GM12878 (cell line): ENCODE results near the gene DOK7.

Source experiments
- BCLAF1 ChIP-seq: fragments of 450-650 bp; IDR thresholded peaks from 2 replicates; pipeline ENCODE4 v1.6.1; 2017; ENCODE audit warnings: antibody characterized with exemption, mild to moderate bottlenecking, moderate library complexity
- CBFB ChIP-seq: IDR thresholded peaks from 2 replicates; pipeline ENCODE4 v1.6.1; 2016; ENCODE audit warnings: antibody characterized with exemption, low read depth
- CHD4 ChIP-seq: fragments of 200-600 bp; sonication (generic); IDR thresholded peaks from 2 replicates; pipeline ENCODE4 v1.6.1; 2016; ENCODE audit warnings: mild to moderate bottlenecking
- CTCF ChIP-seq, 3 experiments: IDR thresholded peaks in 2 of 3; conservative IDR thresholded peaks in 1 of 3; 2 replicates each; pipeline ENCODE4 v1.5.1; 2011; ENCODE audit warnings: low read depth in 3 of 3, low read length in 3 of 3, mild to moderate bottlenecking in 3 of 3, control low read depth in 2 of 3, moderate library complexity in 2 of 3, inconsistent platforms in 1 of 3, mixed read lengths in 1 of 3; ENCODE audit not compliant: control insufficient read depth in 2 of 3, insufficient read depth in 1 of 3; ENCODE audit errors: extremely low read depth in 1 of 3
- ETV6 ChIP-seq, 2 experiments: fragments of 450-650 bp in 1 of 2; IDR thresholded peaks in 1 of 2; conservative IDR thresholded peaks in 1 of 2; 2 replicates each; pipeline ENCODE4 v1.6.1; 2014; ENCODE audit warnings: antibody characterized with exemption in 1 of 2, borderline replicate concordance in 1 of 2, low read depth in 1 of 2, mild to moderate bottlenecking in 1 of 2, moderate library complexity in 1 of 2
- JUNB ChIP-seq: IDR thresholded peaks from 2 replicates; pipeline ENCODE4 v1.6.1; 2016; ENCODE audit warnings: antibody characterized with exemption, mild to moderate bottlenecking
- KLF5 ChIP-seq: fragments of 450-650 bp; IDR thresholded peaks from 2 replicates; pipeline ENCODE4 v1.6.1; 2014; ENCODE audit warnings: mild to moderate bottlenecking; ENCODE audit not compliant: partially characterized antibody
- NFYB ChIP-seq: IDR thresholded peaks from 2 replicates; pipeline ENCODE4 v1.6.1; 2011; ENCODE audit warnings: low read depth, mild to moderate bottlenecking, low read length, improper control_type of control experiment, moderate library complexity; ENCODE audit not compliant: insufficient read depth
- SMAD5 ChIP-seq: IDR thresholded peaks from 2 replicates; pipeline ENCODE4 v1.6.1; 2016; ENCODE audit warnings: antibody characterized with exemption, low read depth
- ZNF207 ChIP-seq: fragments of 450-650 bp; IDR thresholded peaks from 2 replicates; pipeline ENCODE4 v1.6.1; 2014; ENCODE audit warnings: antibody characterized with exemption, mild to moderate bottlenecking, borderline replicate concordance
- ZNF274 ChIP-seq: IDR thresholded peaks from one replicate; pipeline ENCODE4 v1.8.0; 2011; ENCODE audit not compliant: insufficient read length, insufficient read depth

- no peak for TF ChIP-seq JUNB
- TF ChIP-seq CHD4: no peak
- TF ChIP-seq CBFB: no peak
- TF ChIP-seq BCLAF1: no peak
- TF ChIP-seq KLF5: no peak
- TF ChIP-seq SMAD5: no peak
- no peak for TF ChIP-seq ZNF274
- no peak for TF ChIP-seq ZNF207
- TF ChIP-seq NFYB: no peak
- no peak for TF ChIP-seq ETV6 (conservative IDR thresholded peaks at IDR 0.05 in 1 of 2, IDR thresholded peaks at IDR 0.05 in 1 of 2; ENCODE audit: borderline replicate concordance in 1 of 2, low read depth in 1 of 2)
- TF ChIP-seq CTCF (IDR thresholded peaks at IDR 0.05 in 2 of 3, conservative IDR thresholded peaks at IDR 0.05 in 1 of 3; ENCODE audit: control insufficient read depth in 2 of 3, extremely low read depth in 1 of 3, insufficient read depth in 1 of 3, low read depth in 3 of 3, low read length in 3 of 3): no peak
These were observed 38.8 kb downstream of the DOK7 start for GRCh38 chr4:3501825-3502425.
